Measurements from ENCODE around the gene NOTO. TPM values are rescaled to one million over a fixed set of nuclear protein-coding genes. Genes with fewer than 3 reads are reported as not detected.

The NOTO gene
- total RNA-seq, 1 experiment from 2014 or later: 0.66 TPM

DNA sequence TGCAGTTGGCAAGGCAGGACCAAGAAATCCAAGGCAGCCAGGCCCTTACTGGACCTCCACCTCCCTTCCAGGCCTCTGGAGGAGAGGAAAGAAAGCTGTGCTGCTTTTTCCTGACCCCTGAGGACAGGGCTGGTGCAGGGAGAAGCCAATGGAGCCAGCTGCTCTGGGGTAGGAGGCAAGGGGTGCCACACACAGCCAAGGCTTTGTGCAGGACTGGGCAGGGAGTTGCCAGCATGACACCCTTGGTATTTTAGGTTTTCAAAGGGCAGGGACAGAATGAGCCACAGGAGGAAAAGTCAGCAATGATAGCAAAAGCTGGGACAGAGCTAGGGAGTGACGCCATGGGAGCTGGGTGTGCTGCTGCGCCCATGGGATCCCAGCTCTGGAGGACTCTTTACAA lies 54.6 kb downstream of the NOTO start:
- Histone ChIP-seq H4K5ac (ENCODE audit: insufficient read length, low read depth, low read length) (no peak overlapping the region), H3K4me2 (ENCODE audit: insufficient read depth, insufficient read length, low read length) (no peak overlapping the region), H2BK120ac (ENCODE audit: low read depth, low read length, poor library complexity, severe bottlenecking) (no peak overlapping the region), H3K9me3 (ENCODE audit: control insufficient read depth, low read depth, low read length) (no peaks in the 10 kb centered on the region), H3K27ac (ENCODE audit: insufficient read length, low read depth, low read length) (no peak overlapping the region), H3K4me1 (ENCODE audit: insufficient read depth, low read length) (no peaks in the 10 kb centered on the region), H2BK5ac (ENCODE audit: insufficient read length, low read length) (no peak overlapping the region), H3K79me1 (ENCODE audit: insufficient read depth, low read depth, low read length, poor library complexity, severe bottlenecking) (no peaks in the 10 kb centered on the region), H3K56ac (ENCODE audit: insufficient read length, low read depth, low read length) (no peak overlapping the region), H3K23ac (ENCODE audit: insufficient read length, low read depth, low read length) (no peak overlapping the region), H3K14ac (ENCODE audit: insufficient read depth, low read length) (no peak overlapping the region), H2BK12ac (ENCODE audit: insufficient read length, low read depth, low read length) (no peak overlapping the region), H4K8ac (replicated peaks; ENCODE audit: insufficient read length, low read depth, low read length) (no peak overlapping the region), H4K20me1 (ENCODE audit: control insufficient read depth, insufficient read depth, insufficient read length) (no peaks in the 10 kb centered on the region), H2BK15ac (ENCODE audit: low read depth, low read length) (no peak overlapping the region), H3K27me3 (ENCODE audit: insufficient read depth, low read length) (no peaks in the 10 kb centered on the region), H3T11ph (ENCODE audit: low read length) (no peak overlapping the region), H2BK20ac (ENCODE audit: low read depth, low read length, poor library complexity, severe bottlenecking) (no peak overlapping the region), H3K23me2 (ENCODE audit: insufficient read length, low read depth, low read length, poor library complexity, severe bottlenecking) (no peaks in the 10 kb centered on the region), H3K4ac (ENCODE audit: low read depth, low read length) (no peak overlapping the region), H3K79me2 (ENCODE audit: insufficient read depth, low read length) (no peaks in the 10 kb centered on the region), H2AFZ (ENCODE audit: low read length) (no peak overlapping the region), H2AK5ac (ENCODE audit: insufficient read length, low read length) (no peak overlapping the region), H3K9ac (ENCODE audit: extremely low read depth, insufficient read length, low read length) (no peak overlapping the region), H3K18ac (ENCODE audit: insufficient read length, low read depth, low read length) (no peak overlapping the region), H4K91ac (ENCODE audit: insufficient read length, low read depth, low read length) (no peak overlapping the region)
- WGBS (ENCODE audit: extremely low coverage, insufficient read length, low lambda C conversion rate): no CpG with 5 or more reads among the region's 2 CpGs
- peak overlapping the region in 2 of 3 experiments; percentile 64 to 91; a peak in 3 of 7 replicates for H3K27ac Mint-ChIP-seq
- H3K36me3 Mint-ChIP-seq (ENCODE audit: insufficient read depth in 1 of 3, low read depth in 3 of 3): peaks cover 21 to 52% (median 28%) of the 10 kb centered on the region in 3 experiments; a peak in 6 of 7 replicates
- no peaks in the 10 kb centered on the region; a peak in 1 of 5 replicates for H3K9me3 Mint-ChIP-seq
- H3K4me1 Mint-ChIP-seq: peaks cover 17 to 18% of the 10 kb centered on the region in 2 experiments
- DNase-seq: no peak
- TF ChIP-seq, protein P1, sequence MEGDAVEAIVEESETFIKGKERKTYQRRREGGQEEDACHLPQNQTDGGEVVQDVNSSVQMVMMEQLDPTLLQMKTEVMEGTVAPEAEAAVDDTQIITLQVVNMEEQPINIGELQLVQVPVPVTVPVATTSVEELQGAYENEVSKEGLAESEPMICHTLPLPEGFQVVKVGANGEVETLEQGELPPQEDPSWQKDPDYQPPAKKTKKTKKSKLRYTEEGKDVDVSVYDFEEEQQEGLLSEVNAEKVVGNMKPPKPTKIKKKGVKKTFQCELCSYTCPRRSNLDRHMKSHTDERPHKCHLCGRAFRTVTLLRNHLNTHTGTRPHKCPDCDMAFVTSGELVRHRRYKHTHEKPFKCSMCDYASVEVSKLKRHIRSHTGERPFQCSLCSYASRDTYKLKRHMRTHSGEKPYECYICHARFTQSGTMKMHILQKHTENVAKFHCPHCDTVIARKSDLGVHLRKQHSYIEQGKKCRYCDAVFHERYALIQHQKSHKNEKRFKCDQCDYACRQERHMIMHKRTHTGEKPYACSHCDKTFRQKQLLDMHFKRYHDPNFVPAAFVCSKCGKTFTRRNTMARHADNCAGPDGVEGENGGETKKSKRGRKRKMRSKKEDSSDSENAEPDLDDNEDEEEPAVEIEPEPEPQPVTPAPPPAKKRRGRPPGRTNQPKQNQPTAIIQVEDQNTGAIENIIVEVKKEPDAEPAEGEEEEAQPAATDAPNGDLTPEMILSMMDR (conservative IDR thresholded peaks at IDR 0.05): no peak
- no peaks in the 10 kb centered on the region for H3K27me3 Mint-ChIP-seq (ENCODE audit: low read depth)
- H3K4me3 Mint-ChIP-seq: no peak overlapping the region

Measured in H9 (cell line).